HG03571 (cell line): Measurements from ENCODE around the gene MICB.

Source experiments
- ATAC-seq: cut with Tn5 transposase; IDR thresholded peaks from one replicate; pipeline ENCODE4 v1.9.1; 2021; ENCODE audit not compliant: unreplicated experiment

The MICB gene

DNA sequence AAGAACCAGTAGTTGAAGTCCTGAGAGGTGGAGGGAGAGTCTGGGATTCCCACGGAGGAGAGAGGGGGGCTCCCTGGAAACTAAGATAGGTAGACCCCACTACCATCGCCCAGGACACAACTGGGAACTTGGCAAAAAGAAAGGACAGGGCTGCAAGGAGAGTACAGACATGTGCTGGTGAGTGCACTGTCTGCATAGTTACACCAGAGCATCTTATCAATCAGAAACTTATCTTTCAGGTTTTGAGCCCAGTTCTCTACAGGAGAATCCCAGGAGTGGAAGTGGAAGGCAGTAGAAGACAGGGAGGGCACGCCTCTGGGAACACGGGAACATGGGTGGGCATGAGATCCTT, 61.6 kb downstream of the MICB start:
- peak; percentile 1 for ATAC-seq

DNA sequence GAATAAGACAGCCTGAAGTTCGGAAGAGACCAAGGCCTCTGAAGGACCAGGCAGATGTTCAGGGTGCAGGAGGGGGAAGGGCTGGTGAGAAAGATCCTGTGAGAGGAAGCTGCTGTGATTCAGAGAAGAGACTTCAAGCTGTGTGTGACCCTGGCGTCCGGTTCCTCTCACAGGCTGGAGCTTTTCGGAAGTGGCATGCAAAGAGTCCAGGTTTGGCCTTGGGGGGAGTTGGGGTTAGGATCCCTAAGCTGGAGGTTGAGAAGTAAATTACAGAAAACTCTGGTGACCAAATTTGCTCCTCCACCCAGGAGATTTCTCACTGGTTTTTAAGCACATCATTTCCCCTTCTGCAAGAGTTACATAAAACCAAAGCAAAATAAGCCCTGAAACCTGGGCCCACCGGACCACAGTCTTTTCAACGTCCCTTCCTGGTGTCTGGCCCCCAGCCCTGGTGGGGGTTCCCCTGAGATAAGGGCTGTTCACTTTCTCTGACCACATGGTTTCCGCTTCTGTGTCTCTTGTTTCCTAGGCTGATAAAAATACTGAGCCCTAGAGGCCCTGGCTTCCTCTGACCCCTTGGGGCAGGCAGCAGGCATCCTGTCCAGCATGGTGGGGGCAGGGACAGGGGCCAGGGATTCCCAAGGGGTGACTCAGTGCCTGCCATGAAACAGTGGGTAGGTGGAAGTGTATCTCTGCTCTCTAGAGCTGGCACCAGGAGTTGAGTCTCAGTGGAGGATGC, 62.2 kb downstream of the MICB start:
- ATAC-seq = peak; percentile 47

DNA sequence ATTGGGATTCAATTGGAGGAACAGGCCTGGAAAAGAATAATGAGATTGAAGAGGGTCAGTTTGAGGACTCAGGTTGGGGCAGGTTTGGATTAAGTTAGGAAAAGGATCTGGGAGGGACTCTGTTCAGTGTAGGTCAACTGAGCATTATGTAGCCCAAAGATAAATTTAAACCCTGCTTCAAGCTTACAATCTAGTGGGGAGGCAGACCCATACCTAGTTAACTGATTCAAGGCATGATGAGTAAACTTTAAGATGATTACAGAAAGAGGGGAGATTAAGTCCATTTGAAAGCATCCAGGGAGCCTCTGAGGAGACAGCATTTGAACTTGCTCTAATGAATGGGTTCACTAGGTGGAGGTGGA, 62.7 kb downstream of the MICB start:
- ATAC-seq = no peak
